Osteoblast (primary cell): ENCODE results near the gene STUM. TPM values are rescaled to one million over a fixed set of nuclear protein-coding genes. Genes with fewer than 3 reads are reported as not detected.
A peak's percentile ranks its signal among the peaks of the same experiment; 100 is the strongest.
"Not testable (repeated sequence)": the region's sequence is repeated elsewhere in the genome, so short reads cannot be mapped to it uniquely, and the experiment has no call there.

Source experiments
- DNase-seq: peaks from one replicate; pipeline ENCODE4 v3.0.0; 2011; ENCODE audit warnings: low spot score, mixed read lengths; ENCODE audit not compliant: insufficient read length; ENCODE audit errors: missing footprints
- H2AFZ ChIP-seq: 2 replicates; pipeline ENCODE4 v1.6.0; 2011; ENCODE audit warnings: mild to moderate bottlenecking, low read length
- H3K27ac ChIP-seq: 2 replicates; pipeline ENCODE4 v1.5.1; 2011; ENCODE audit warnings: mild to moderate bottlenecking, low read depth, low read length, moderate library complexity
- H3K27me3 ChIP-seq: 2 replicates; pipeline ENCODE4 v1.6.0; 2012; ENCODE audit warnings: mild to moderate bottlenecking, control low read depth, inconsistent platforms, low read length, moderate library complexity; ENCODE audit not compliant: insufficient read depth
- H3K36me3 ChIP-seq: 2 replicates; pipeline ENCODE4 v1.5.1; 2011; ENCODE audit warnings: mild to moderate bottlenecking, low read length, control low read depth, moderate library complexity; ENCODE audit not compliant: insufficient read depth
- H3K4me1 ChIP-seq: 2 replicates; pipeline ENCODE4 v1.5.1; 2011; ENCODE audit warnings: mild to moderate bottlenecking, low read length, control low read depth, moderate library complexity; ENCODE audit not compliant: insufficient read depth
- H3K4me2 ChIP-seq: 2 replicates; pipeline ENCODE4 v1.6.0; 2011; ENCODE audit warnings: mild to moderate bottlenecking, low read length; ENCODE audit not compliant: insufficient read depth
- H3K4me3 ChIP-seq: fragments of 200-600 bp; sonication (generic); 3 replicates; pipeline ENCODE4 v1.5.1; 2012; ENCODE audit warnings: mild to moderate bottlenecking, low read length, inconsistent platforms; ENCODE audit not compliant: insufficient read depth
- H3K79me2 ChIP-seq: 2 replicates; pipeline ENCODE4 v1.6.0; 2012; ENCODE audit warnings: mild to moderate bottlenecking, low read length, control low read depth, inconsistent platforms; ENCODE audit not compliant: insufficient read depth
- H3K9me3 ChIP-seq: 2 replicates; pipeline ENCODE4 v1.5.1; 2011; ENCODE audit warnings: low read depth, low read length, control low read depth
- H4K20me1 ChIP-seq: 2 replicates; pipeline ENCODE4 v1.6.0; 2012; ENCODE audit warnings: mild to moderate bottlenecking, low read length, control low read depth; ENCODE audit not compliant: insufficient read depth
- CTCF ChIP-seq: IDR thresholded peaks from 2 replicates; pipeline ENCODE4 v1.5.1; 2011; ENCODE audit warnings: mild to moderate bottlenecking, low read depth, low read length, moderate library complexity; ENCODE audit errors: extremely low read depth
- total RNA-seq: library from RNA; depleted of rRNA; stranded (reverse); fragments of >200 nt; gene quantifications from 2 replicates; pipeline ENCODE4 v1.2.3, GENCODE V29; 2012

The STUM gene
- total RNA-seq, 1 donor, result under 0.01 TPM

GRCh38 chr1:226615876-226616275, 67.3 kb downstream of the STUM start:
- Histone ChIP-seq H3K4me1 (no peaks in the 10 kb centered on the region), H3K27me3 (peaks cover 12% of the 10 kb centered on the region), H3K9me3 (no peaks in the 10 kb centered on the region), H4K20me1 (no peaks in the 10 kb centered on the region), H3K4me2 (no peak overlapping the region), H3K79me2 (no peaks in the 10 kb centered on the region), H3K27ac (no peak overlapping the region), H3K36me3 (no peaks in the 10 kb centered on the region), H3K4me3 (no peak overlapping the region), H2AFZ (no peak overlapping the region)
- TF ChIP-seq CTCF, result no peak
- DNase-seq, result peak; percentile 11

GRCh38 chr1:226616636-226617035, 68.1 kb downstream of the STUM start:
- Histone ChIP-seq H4K20me1 (no peaks in the 10 kb centered on the region), H3K27ac (no peak overlapping the region), H3K4me1 (no peaks in the 10 kb centered on the region), H3K4me2 (no peak overlapping the region), H3K79me2 (no peaks in the 10 kb centered on the region), H3K27me3 (peaks cover 16% of the 10 kb centered on the region), H3K36me3 (no peaks in the 10 kb centered on the region), H3K9me3 (no peaks in the 10 kb centered on the region), H2AFZ (no peak overlapping the region), H3K4me3 (no peak overlapping the region)
- TF ChIP-seq CTCF, result no peak
- DNase-seq, result peak; percentile 61

- no peak overlapping the region for H2AFZ ChIP-seq
- DNase-seq, result no peak
Measured at GRCh38 chr1:226617109-226617508, 68.5 kb downstream of the STUM start.

GRCh38 chr1:226617719-226618118, 69.2 kb downstream of the STUM start:
- DNase-seq, result peak; percentile 8
- H2AFZ ChIP-seq, H4K20me1 ChIP-seq, H3K9me3 ChIP-seq, H3K79me2 ChIP-seq, H3K4me3 ChIP-seq, H3K36me3 ChIP-seq, H3K27ac ChIP-seq, H3K4me1 ChIP-seq, H3K4me2 ChIP-seq: not testable (repeated sequence)
- H3K27me3 ChIP-seq, result peaks cover 13% of the 10 kb centered on the region

More at GRCh38 chr1:226617109-226617508, 68.5 kb downstream of the STUM start:
- peaks cover 16% of the 10 kb centered on the region for H3K27me3 ChIP-seq
- no peaks in the 10 kb centered on the region for H3K4me1 ChIP-seq
- no peaks in the 10 kb centered on the region for H3K79me2 ChIP-seq
- H3K9me3 ChIP-seq, result no peaks in the 10 kb centered on the region
- H3K36me3 ChIP-seq, result no peaks in the 10 kb centered on the region
- H3K4me3 ChIP-seq, result no peak overlapping the region
- H3K4me2 ChIP-seq, result no peak overlapping the region
- no peaks in the 10 kb centered on the region for H4K20me1 ChIP-seq
- no peak for TF ChIP-seq CTCF
- H3K27ac ChIP-seq, result no peak overlapping the region

- Histone ChIP-seq H3K79me2 (no peaks in the 10 kb centered on the region), H3K4me2 (no peak overlapping the region), H3K36me3 (no peaks in the 10 kb centered on the region), H3K27me3 (peaks cover 12% of the 10 kb centered on the region), H3K27ac (no peak overlapping the region), H3K4me1 (no peaks in the 10 kb centered on the region), H4K20me1 (no peaks in the 10 kb centered on the region), H3K4me3 (no peak overlapping the region), H3K9me3 (no peaks in the 10 kb centered on the region), H2AFZ (no peak overlapping the region)
- no peak for DNase-seq
- no peak for TF ChIP-seq CTCF
Measured at GRCh38 chr1:226618380-226618779, 69.8 kb downstream of the STUM start.
